A673 (cell line): ENCODE measurements around the gene ABHD17C. TPM values are rescaled to one million over a fixed set of nuclear protein-coding genes. Genes with fewer than 3 reads are reported as not detected.
"Not testable (repeated sequence)": the region's sequence is repeated elsewhere in the genome, so short reads cannot be mapped to it uniquely, and the experiment has no call there.

Experiments
- BruUV-seq: library from RNA; stranded (reverse); fragments of 400-500 nt; replicated peaks from 2 replicates; lab custom pipeline; 2021; lab: Mats Ljungman, UMichigan
- CTCF ChIA-PET: fragments of 300-600 bp; sonication (Branson Sonifier 250); formaldehyde crosslinking; loops from one replicate; lab custom pipeline; 2022; ENCODE audit warnings: antibody characterized with exemption; lab: Charles Lee
- POLR2A ChIA-PET: fragments of 300-600 bp; sonication (Branson Sonifier 250); formaldehyde crosslinking; loops from one replicate; lab custom pipeline; 2022; ENCODE audit warnings: antibody characterized with exemption; ENCODE audit not compliant: low non-redundant PET; lab: Charles Lee
- DNase-seq: peaks from one replicate; pipeline ENCODE4 v3.0.0-alpha.2; 2015; ENCODE audit warnings: low spot score
- H3K27ac ChIP-seq: fragments of 200-600 bp; sonication (generic); 2 replicates; pipeline ENCODE4 v1.5.1; 2016; ENCODE audit warnings: mixed run types, low read depth, mild to moderate bottlenecking, mixed read lengths, antibody characterized with exemption, low read length; ENCODE audit not compliant: poor library complexity, severe bottlenecking
- H3K27me3 ChIP-seq: fragments of 200-600 bp; sonication (generic); replicated peaks from 2 replicates; pipeline ENCODE4 v1.6.1; 2017; ENCODE audit warnings: mixed run types, low read depth, mild to moderate bottlenecking, mixed read lengths, antibody characterized with exemption, low read length; ENCODE audit not compliant: insufficient read depth, poor library complexity
- H3K36me3 ChIP-seq: fragments of 200-600 bp; sonication (generic); 2 replicates; pipeline ENCODE4 v1.6.1; 2016; ENCODE audit warnings: mixed run types, mild to moderate bottlenecking, mixed read lengths, antibody characterized with exemption, low read length; ENCODE audit not compliant: insufficient read depth, poor library complexity, severe bottlenecking
- H3K4me1 ChIP-seq: fragments of 200-600 bp; sonication (generic); 2 replicates; pipeline ENCODE4 v1.6.1; 2017; ENCODE audit warnings: mixed run types, mild to moderate bottlenecking, mixed read lengths, antibody characterized with exemption, low read length; ENCODE audit not compliant: insufficient read depth, poor library complexity, severe bottlenecking
- H3K4me3 ChIP-seq: fragments of 200-600 bp; sonication (generic); 2 replicates; pipeline ENCODE4 v1.5.1; 2016; ENCODE audit warnings: low read depth, mixed run types, mild to moderate bottlenecking, mixed read lengths, low read length; ENCODE audit not compliant: poor library complexity, severe bottlenecking
- H3K9me3 ChIP-seq: fragments of 200-600 bp; sonication (generic); 2 replicates; pipeline ENCODE4 v1.6.1; 2016; ENCODE audit warnings: mixed run types, low read depth, mild to moderate bottlenecking, mixed read lengths, antibody characterized with exemption, low read length; ENCODE audit not compliant: poor library complexity, severe bottlenecking
- CTCF ChIP-seq: fragments of 300-800, 200-600 bp; sonication (generic); conservative IDR thresholded peaks from 2 replicates; pipeline ENCODE4 v1.5.1; 2017; ENCODE audit warnings: low read depth, mild to moderate bottlenecking, antibody characterized with exemption, low read length, moderate library complexity, mixed read lengths
- EZH2 ChIP-seq: fragments of 200-600 bp; sonication (generic); IDR thresholded peaks from 2 replicates; pipeline ENCODE4 v1.6.1; 2017; ENCODE audit warnings: borderline replicate concordance, low read depth, mild to moderate bottlenecking, mixed read lengths, antibody characterized with exemption, low read length; ENCODE audit not compliant: poor library complexity, severe bottlenecking
- intact Hi-C: fragments of 100-400 bp; cut with micrococcal nuclease; formaldehyde crosslinking; loops from one replicate; pipeline ENCODE4 v1.10.0; 2022; ENCODE audit not compliant: unreplicated experiment
- total RNA-seq: library from RNA; stranded (reverse); gene quantifications from 2 replicates; pipeline ENCODE4 v1.2.3, GENCODE V29; 2021

The ABHD17C gene
- total RNA-seq, 1 experiment from 2014 or later: 9.9 TPM

GRCh38 chr15:80758130-80758745 is 63.1 kb downstream of the ABHD17C start:
- BruUV-seq: no TSS peak
- intact Hi-C loops: no loop called here
- H3K9me3 ChIP-seq: no peaks in the 10 kb centered on the region
- no peak overlapping the region for H3K27ac ChIP-seq
- TF ChIP-seq EZH2 (no peak), CTCF (no peak)
- ChIA-PET CTCF (no interaction called here), POLR2A (no interaction called here)
- no peak overlapping the region for H3K4me3 ChIP-seq
- no peaks in the 10 kb centered on the region for H3K36me3 ChIP-seq
- H3K4me1 ChIP-seq: no peaks in the 10 kb centered on the region
- H3K27me3 ChIP-seq: no peaks in the 10 kb centered on the region
- no peak for DNase-seq

GRCh38 chr15:80760960-80761359 is 65.8 kb downstream of the ABHD17C start:
- CTCF ChIA-PET: interaction anchor here (0.7 kb wide), 1 partner anchor 74 kb away, joined by 3 read pairs; no protein-coding TSS in a partner anchor
- no peak for DNase-seq
- TF ChIP-seq CTCF (no peak), EZH2 (no peak)

GRCh38 chr15:80761754-80762153 is 66.6 kb downstream of the ABHD17C start:
- DNase-seq: no peak
- ChIA-PET POLR2A (no interaction called here), CTCF (interaction anchor here (0.7 kb wide), 1 partner anchor 74 kb away, joined by 3 read pairs; no protein-coding TSS in a partner anchor)
- no peaks in the 10 kb centered on the region for H3K9me3 ChIP-seq
- H3K27me3 ChIP-seq: no peaks in the 10 kb centered on the region
- no peak overlapping the region for H3K27ac ChIP-seq
- no peak overlapping the region for H3K4me3 ChIP-seq
- no peaks in the 10 kb centered on the region for H3K4me1 ChIP-seq
- no peaks in the 10 kb centered on the region for H3K36me3 ChIP-seq
- TF ChIP-seq EZH2 (no peak), CTCF (no peak)
- intact Hi-C loops: no loop called here
- BruUV-seq: no TSS peak

More at GRCh38 chr15:80760960-80761359, 65.8 kb downstream of the ABHD17C start:
- Histone ChIP-seq H3K27me3 (no peaks in the 10 kb centered on the region), H3K4me1 (no peaks in the 10 kb centered on the region), H3K4me3 (no peak overlapping the region), H3K27ac (no peak overlapping the region), H3K9me3 (no peaks in the 10 kb centered on the region), H3K36me3 (no peaks in the 10 kb centered on the region)
- intact Hi-C loops: no loop called here
- no TSS peak for BruUV-seq
- POLR2A ChIA-PET: no interaction called here

GRCh38 chr15:80763235-80763634 is 68.1 kb downstream of the ABHD17C start:
- intact Hi-C loops, H3K4me3 ChIP-seq, H3K4me1 ChIP-seq, H3K27ac ChIP-seq, DNase-seq, H3K27me3 ChIP-seq, BruUV-seq, H3K9me3 ChIP-seq, POLR2A ChIA-PET, H3K36me3 ChIP-seq: not testable (repeated sequence)
- CTCF ChIA-PET: interaction anchor here (0.7 kb wide), 1 partner anchor 475 kb away, joined by 10 read pairs; no protein-coding TSS in a partner anchor
